Measurements from ENCODE around the gene IFIT3.
A peak's percentile ranks its signal among the peaks of the same experiment; 100 is the strongest.

IFIT3 gene

DNA sequence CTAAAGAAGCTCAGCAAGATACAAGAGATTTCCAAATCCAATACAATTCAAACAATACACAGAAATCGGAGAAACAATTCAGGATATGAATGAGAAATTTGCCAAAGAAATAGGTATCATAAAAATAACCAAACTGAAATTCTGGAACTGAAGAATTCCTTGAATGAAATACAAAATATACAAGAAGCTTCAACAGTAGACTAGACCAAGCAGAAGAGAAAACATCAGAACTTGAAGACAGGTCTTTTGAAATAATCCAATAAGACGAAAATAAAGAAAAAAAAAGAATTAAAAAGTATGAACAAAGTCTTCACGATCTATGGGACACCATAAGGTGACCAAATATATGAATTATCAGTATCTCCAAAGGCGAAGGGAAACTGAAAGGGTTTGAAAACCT, 28.8 kb upstream of the IFIT3 start:
- no peak for ATAC-seq (ENCODE audit: low read depth)
- DNase-seq (ENCODE audit: low spot score) = no peak
- Histone ChIP-seq H3K4me1 (ENCODE audit: insufficient read depth, poor library complexity, severe bottlenecking) (peaks cover 27% of the 10 kb centered on the region), H3K36me3 (ENCODE audit: low read depth) (no peaks in the 10 kb centered on the region), H3K9me3 (ENCODE audit: severe bottlenecking) (peaks cover 2% of the 10 kb centered on the region), H3K4me3 (ENCODE audit: severe bottlenecking) (no peak overlapping the region), H3K27me3 (ENCODE audit: insufficient read depth, poor library complexity, severe bottlenecking) (no peaks in the 10 kb centered on the region), H3K27ac (ENCODE audit: poor library complexity, severe bottlenecking) (no peak overlapping the region)
- TF ChIP-seq, protein P1, sequence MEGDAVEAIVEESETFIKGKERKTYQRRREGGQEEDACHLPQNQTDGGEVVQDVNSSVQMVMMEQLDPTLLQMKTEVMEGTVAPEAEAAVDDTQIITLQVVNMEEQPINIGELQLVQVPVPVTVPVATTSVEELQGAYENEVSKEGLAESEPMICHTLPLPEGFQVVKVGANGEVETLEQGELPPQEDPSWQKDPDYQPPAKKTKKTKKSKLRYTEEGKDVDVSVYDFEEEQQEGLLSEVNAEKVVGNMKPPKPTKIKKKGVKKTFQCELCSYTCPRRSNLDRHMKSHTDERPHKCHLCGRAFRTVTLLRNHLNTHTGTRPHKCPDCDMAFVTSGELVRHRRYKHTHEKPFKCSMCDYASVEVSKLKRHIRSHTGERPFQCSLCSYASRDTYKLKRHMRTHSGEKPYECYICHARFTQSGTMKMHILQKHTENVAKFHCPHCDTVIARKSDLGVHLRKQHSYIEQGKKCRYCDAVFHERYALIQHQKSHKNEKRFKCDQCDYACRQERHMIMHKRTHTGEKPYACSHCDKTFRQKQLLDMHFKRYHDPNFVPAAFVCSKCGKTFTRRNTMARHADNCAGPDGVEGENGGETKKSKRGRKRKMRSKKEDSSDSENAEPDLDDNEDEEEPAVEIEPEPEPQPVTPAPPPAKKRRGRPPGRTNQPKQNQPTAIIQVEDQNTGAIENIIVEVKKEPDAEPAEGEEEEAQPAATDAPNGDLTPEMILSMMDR (IDR thresholded peaks at IDR 0.05; ENCODE audit: poor library complexity, severe bottlenecking) = no peak

DNA sequence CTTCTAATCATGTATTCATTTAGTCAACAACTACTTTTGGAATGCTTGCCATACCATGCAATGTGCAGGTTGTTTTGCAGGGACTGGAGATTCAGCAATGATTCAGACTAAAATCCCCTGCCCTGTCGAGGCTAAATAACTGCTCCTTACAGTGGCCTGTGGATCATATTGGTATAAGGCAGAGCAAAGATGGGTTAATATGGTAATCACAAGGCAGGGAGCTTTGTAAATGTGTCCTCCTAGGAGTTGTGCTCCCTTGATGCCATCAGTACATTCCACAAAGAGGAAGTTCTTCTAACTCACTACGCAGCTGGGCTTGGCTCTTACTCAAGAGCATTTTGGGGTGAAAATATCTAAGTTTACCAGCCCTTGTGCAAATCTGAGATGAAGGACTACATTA, 26.6 kb upstream of the IFIT3 start:
- no peaks in the 10 kb centered on the region for H3K36me3 ChIP-seq (ENCODE audit: low read depth)
- H3K27me3 ChIP-seq (ENCODE audit: insufficient read depth, poor library complexity, severe bottlenecking) = no peaks in the 10 kb centered on the region
- DNase-seq (ENCODE audit: low spot score) (no peak), ATAC-seq (ENCODE audit: low read depth) (0 out of 3 replicates have a peak, but pooled peaks have one; percentile 20)
- TF ChIP-seq, protein P1 (IDR thresholded peaks at IDR 0.05; ENCODE audit: poor library complexity, severe bottlenecking) = no peak
- peaks cover 24% of the 10 kb centered on the region for H3K4me1 ChIP-seq (ENCODE audit: insufficient read depth, poor library complexity, severe bottlenecking)
- peaks cover 2% of the 10 kb centered on the region for H3K9me3 ChIP-seq (ENCODE audit: severe bottlenecking)
- peak overlapping the region; percentile 70 for H3K27ac ChIP-seq (ENCODE audit: poor library complexity, severe bottlenecking)
- H3K4me3 ChIP-seq (ENCODE audit: severe bottlenecking) = peak overlapping the region; percentile 28

DNA sequence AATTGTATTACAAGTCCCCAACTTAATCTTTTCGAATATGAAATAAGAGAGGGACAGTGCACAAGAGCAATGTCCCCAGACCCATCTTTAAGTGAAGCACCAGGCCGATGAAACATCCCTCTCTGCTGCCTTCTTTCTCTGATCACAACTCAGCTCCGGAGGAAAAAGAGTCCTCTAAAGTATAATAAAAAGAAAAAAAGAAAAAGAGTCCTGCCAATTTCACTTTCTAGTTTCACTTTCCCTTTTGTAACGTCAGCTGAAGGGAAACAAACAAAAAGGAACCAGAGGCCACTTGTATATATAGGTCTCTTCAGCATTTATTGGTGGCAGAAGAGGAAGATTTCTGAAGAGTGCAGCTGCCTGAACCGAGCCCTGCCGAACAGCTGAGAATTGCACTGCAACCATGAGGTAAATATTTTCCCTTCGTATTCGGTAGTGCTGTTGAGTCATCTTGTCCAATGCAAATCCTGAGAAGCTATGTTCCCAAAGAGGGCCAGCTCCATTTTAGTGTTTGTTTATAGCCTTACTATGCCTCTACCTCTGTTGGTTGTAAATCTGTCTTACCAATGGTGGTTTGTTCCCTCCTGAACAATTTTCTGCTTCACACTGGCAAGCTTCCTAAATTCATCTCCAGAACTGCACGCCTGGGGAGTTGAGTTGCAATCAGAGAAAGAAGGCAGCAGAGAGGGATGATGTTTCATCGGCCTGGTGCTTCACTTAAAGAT, 25.9 kb upstream of the IFIT3 start, which contains the start of gene IFIT2:
Gene IFIT2 (plus strand): TSS at position 326 of the 725 bp plus-strand sequence. CDS start 78 bp downstream, at position 404.
- no peaks in the 10 kb centered on the region for H3K36me3 ChIP-seq (ENCODE audit: low read depth)
- peak within 1 kb of the TSS; percentile 28 for H3K4me3 ChIP-seq (ENCODE audit: severe bottlenecking)
- H3K27ac ChIP-seq (ENCODE audit: poor library complexity, severe bottlenecking) = peak within 1 kb of the TSS; percentile 70
- TF ChIP-seq, protein P1 (IDR thresholded peaks at IDR 0.05; ENCODE audit: poor library complexity, severe bottlenecking) = no peak
- DNase-seq (ENCODE audit: low spot score) (no peak), ATAC-seq (ENCODE audit: low read depth) (peak; percentile 77)
- H3K9me3 ChIP-seq (ENCODE audit: severe bottlenecking) = peaks cover 2% of the 10 kb centered on the region
- peaks cover 24% of the 10 kb centered on the region for H3K4me1 ChIP-seq (ENCODE audit: insufficient read depth, poor library complexity, severe bottlenecking)
- H3K27me3 ChIP-seq (ENCODE audit: insufficient read depth, poor library complexity, severe bottlenecking) = no peaks in the 10 kb centered on the region

DNA sequence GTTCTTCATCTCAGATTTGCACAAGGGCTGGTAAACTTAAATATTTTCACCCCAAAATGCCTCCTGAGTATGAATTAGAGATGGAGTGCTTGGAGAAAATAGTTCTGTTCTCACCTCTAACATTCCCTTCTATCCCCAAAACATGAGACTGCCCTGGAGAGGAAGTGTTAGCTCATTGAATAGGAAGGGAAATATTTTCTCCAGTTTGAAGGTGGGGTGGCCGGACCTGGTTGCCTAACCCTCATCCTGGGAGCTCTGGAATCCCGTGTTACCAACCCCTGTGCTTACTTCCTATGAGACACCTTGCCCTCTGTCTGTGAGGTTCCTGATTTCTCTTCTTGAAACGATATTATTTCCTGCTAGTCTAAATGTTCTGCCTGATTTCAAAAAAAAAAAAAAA, 25.2 kb upstream of the IFIT3 start:
- H3K27ac ChIP-seq (ENCODE audit: poor library complexity, severe bottlenecking) = peak overlapping the region; percentile 70
- H3K4me3 ChIP-seq (ENCODE audit: severe bottlenecking) = no peak overlapping the region
- DNase-seq (ENCODE audit: low spot score) = no peak

More for the DNA sequence above, 25.2 kb upstream of the IFIT3 start:
- TF ChIP-seq, protein P1 (IDR thresholded peaks at IDR 0.05; ENCODE audit: poor library complexity, severe bottlenecking) = no peak
- H3K9me3 ChIP-seq (ENCODE audit: severe bottlenecking) = peaks cover 2% of the 10 kb centered on the region
- no peaks in the 10 kb centered on the region for H3K27me3 ChIP-seq (ENCODE audit: insufficient read depth, poor library complexity, severe bottlenecking)
- H3K4me1 ChIP-seq (ENCODE audit: insufficient read depth, poor library complexity, severe bottlenecking) = peaks cover 24% of the 10 kb centered on the region
- peak; percentile 81 for ATAC-seq (ENCODE audit: low read depth)
- no peaks in the 10 kb centered on the region for H3K36me3 ChIP-seq (ENCODE audit: low read depth)

All from RWPE2 (cell line).